ENCODE results near the gene C16orf54.
"Not testable (repeated sequence)": the region's sequence is repeated elsewhere in the genome, so short reads cannot be mapped to it uniquely, and the experiment has no call there.

Gene C16orf54

DNA sequence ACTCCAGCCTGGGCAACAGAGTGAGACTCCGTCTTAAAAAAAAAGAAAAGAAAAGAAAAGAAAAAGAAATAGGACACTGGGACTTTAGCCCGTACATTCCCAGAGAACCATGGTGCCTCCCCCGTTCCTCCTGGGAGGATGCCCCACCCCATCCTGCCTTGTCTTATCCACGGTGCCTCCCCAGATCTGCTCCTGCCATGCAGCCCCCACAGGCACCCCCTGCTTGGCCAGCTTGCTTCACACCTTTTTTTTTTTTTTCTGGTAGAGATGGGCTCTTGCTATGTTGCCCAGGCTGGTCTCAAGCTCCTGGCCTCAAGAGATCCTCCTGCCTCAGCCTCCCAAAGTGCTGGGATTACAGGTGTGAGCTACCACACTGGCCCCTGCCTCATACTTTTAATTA is 728 bp upstream of the C16orf54 start:
- H3K23ac ChIP-seq (ENCODE audit: low read depth, low read length, poor library complexity); DNase-seq (ENCODE audit: low spot score); H3K27me3 ChIP-seq (ENCODE audit: control insufficient read depth in 3 of 3, insufficient read depth in 3 of 3, low read depth in 1 of 3, low read length in 3 of 3); H2AFZ ChIP-seq (ENCODE audit: low read length); H3K79me1 ChIP-seq (ENCODE audit: low read depth, low read length); H4K91ac ChIP-seq (ENCODE audit: low read depth, low read length, poor library complexity); H3K27ac ChIP-seq (replicated peaks; ENCODE audit: low read length); H3K4me1 ChIP-seq (ENCODE audit: control insufficient read depth in 2 of 2, insufficient read depth in 1 of 2, low read depth in 1 of 2, low read length in 2 of 2); H3K14ac ChIP-seq (ENCODE audit: low read length); H2BK15ac ChIP-seq (ENCODE audit: low read length); H3K9me3 ChIP-seq (replicated peaks in 1 of 2; ENCODE audit: control insufficient read depth in 2 of 2, insufficient read depth in 1 of 2, low read depth in 1 of 2, low read length in 2 of 2); H2BK120ac ChIP-seq (ENCODE audit: low read depth, low read length); H3K4me3 ChIP-seq (ENCODE audit: low read length in 2 of 2); H2AK5ac ChIP-seq (ENCODE audit: low read depth, low read length); H3K36me3 ChIP-seq (replicated peaks in 1 of 2; ENCODE audit: control insufficient read depth in 2 of 2, insufficient read depth in 2 of 2, low read length in 2 of 2); H3K4me2 ChIP-seq (ENCODE audit: insufficient read depth, low read length, poor library complexity, severe bottlenecking); H3K9ac ChIP-seq (ENCODE audit: low read depth, low read length, poor library complexity); H2BK5ac ChIP-seq (ENCODE audit: low read length); H3K4ac ChIP-seq (ENCODE audit: low read length); H3K18ac ChIP-seq (ENCODE audit: low read length); H2BK12ac ChIP-seq (ENCODE audit: low read length); H4K8ac ChIP-seq (ENCODE audit: low read depth, low read length): not testable (repeated sequence)
- WGBS, 2 donors (ENCODE audit: extremely low coverage in 2 of 2, insufficient read length in 2 of 2, insufficient replicate concordance in 1 of 2): no CpG with 5 or more reads among the region's 4 CpGs

- no peak overlapping the region for H2BK12ac ChIP-seq (ENCODE audit: low read length)
- H3K9me3 ChIP-seq (replicated peaks in 1 of 2; ENCODE audit: control insufficient read depth in 2 of 2, insufficient read depth in 1 of 2, low read depth in 1 of 2, low read length in 2 of 2): peaks cover 0 to 5% of the 10 kb centered on the region in 2 donors
- WGBS, 2 donors (ENCODE audit: extremely low coverage in 2 of 2, insufficient read length in 2 of 2, insufficient replicate concordance in 1 of 2): no CpG with 5 or more reads among the region's 16 CpGs
- no peak overlapping the region for H4K91ac ChIP-seq (ENCODE audit: low read depth, low read length, poor library complexity)
- no peak for DNase-seq (ENCODE audit: low spot score)
- H3K27me3 ChIP-seq (ENCODE audit: control insufficient read depth in 3 of 3, insufficient read depth in 3 of 3, low read depth in 1 of 3, low read length in 3 of 3): no peaks in the 10 kb centered on the region
- no peaks in the 10 kb centered on the region for H3K36me3 ChIP-seq (replicated peaks in 1 of 2; ENCODE audit: control insufficient read depth in 2 of 2, insufficient read depth in 2 of 2, low read length in 2 of 2)
- no peak overlapping the region for H3K4me3 ChIP-seq (ENCODE audit: low read length in 2 of 2)
- no peak overlapping the region for H3K27ac ChIP-seq (replicated peaks; ENCODE audit: low read length)
- no peak overlapping the region for H3K4ac ChIP-seq (ENCODE audit: low read length)
- no peak overlapping the region for H2AFZ ChIP-seq (ENCODE audit: low read length)
- H3K14ac ChIP-seq (ENCODE audit: low read length): no peak overlapping the region
- H2BK15ac ChIP-seq (ENCODE audit: low read length): peak overlapping the region; percentile 17
- H3K9ac ChIP-seq (ENCODE audit: low read depth, low read length, poor library complexity): no peak overlapping the region
- peak overlapping the region; percentile 64 for H3K18ac ChIP-seq (ENCODE audit: low read length)
- H3K4me1 ChIP-seq (ENCODE audit: control insufficient read depth in 2 of 2, insufficient read depth in 1 of 2, low read depth in 1 of 2, low read length in 2 of 2): no peaks in the 10 kb centered on the region
- H3K23ac ChIP-seq (ENCODE audit: low read depth, low read length, poor library complexity): peak overlapping the region; percentile 73
- no peak overlapping the region for H2BK5ac ChIP-seq (ENCODE audit: low read length)
- peaks cover 5% of the 10 kb centered on the region for H3K79me1 ChIP-seq (ENCODE audit: low read depth, low read length)
- no peak overlapping the region for H4K8ac ChIP-seq (ENCODE audit: low read depth, low read length)
- H3K4me2 ChIP-seq (ENCODE audit: insufficient read depth, low read length, poor library complexity, severe bottlenecking): no peak overlapping the region
- no peak overlapping the region for H2BK120ac ChIP-seq (ENCODE audit: low read depth, low read length)
- H2AK5ac ChIP-seq (ENCODE audit: low read depth, low read length): no peak overlapping the region
Measured at GRCh38 chr16:29745121-29745852, 503 bp downstream of the C16orf54 start.

- H2AK5ac ChIP-seq (ENCODE audit: low read depth, low read length): peak overlapping the region; percentile 1
- peaks cover 0 to 5% of the 10 kb centered on the region in 2 donors for H3K9me3 ChIP-seq (replicated peaks in 1 of 2; ENCODE audit: control insufficient read depth in 2 of 2, insufficient read depth in 1 of 2, low read depth in 1 of 2, low read length in 2 of 2)
- no peak overlapping the region for H2BK15ac ChIP-seq (ENCODE audit: low read length)
- no peak overlapping the region for H3K14ac ChIP-seq (ENCODE audit: low read length)
- no peak overlapping the region for H3K4me2 ChIP-seq (ENCODE audit: insufficient read depth, low read length, poor library complexity, severe bottlenecking)
- no peak for DNase-seq (ENCODE audit: low spot score)
- peaks cover 5% of the 10 kb centered on the region for H3K79me1 ChIP-seq (ENCODE audit: low read depth, low read length)
- no peak overlapping the region for H4K91ac ChIP-seq (ENCODE audit: low read depth, low read length, poor library complexity)
- no peak overlapping the region for H2BK12ac ChIP-seq (ENCODE audit: low read length)
- H2BK120ac ChIP-seq (ENCODE audit: low read depth, low read length): no peak overlapping the region
- H3K27me3 ChIP-seq (ENCODE audit: control insufficient read depth in 3 of 3, insufficient read depth in 3 of 3, low read depth in 1 of 3, low read length in 3 of 3): peaks cover 0 to 4% (median 0%) of the 10 kb centered on the region in 3 experiments
- H3K23ac ChIP-seq (ENCODE audit: low read depth, low read length, poor library complexity): no peak overlapping the region
- no peaks in the 10 kb centered on the region for H3K36me3 ChIP-seq (replicated peaks in 1 of 2; ENCODE audit: control insufficient read depth in 2 of 2, insufficient read depth in 2 of 2, low read length in 2 of 2)
- H3K27ac ChIP-seq (replicated peaks; ENCODE audit: low read length): no peak overlapping the region
- H3K18ac ChIP-seq (ENCODE audit: low read length): peak overlapping the region; percentile 15
- no peak overlapping the region for H4K8ac ChIP-seq (ENCODE audit: low read depth, low read length)
- peak overlapping the region; percentile 39 for H2BK5ac ChIP-seq (ENCODE audit: low read length)
- H2AFZ ChIP-seq (ENCODE audit: low read length): no peak overlapping the region
- no peaks in the 10 kb centered on the region for H3K4me1 ChIP-seq (ENCODE audit: control insufficient read depth in 2 of 2, insufficient read depth in 1 of 2, low read depth in 1 of 2, low read length in 2 of 2)
- no peak overlapping the region for H3K4ac ChIP-seq (ENCODE audit: low read length)
- H3K4me3 ChIP-seq (ENCODE audit: low read length in 2 of 2): no peak overlapping the region
- WGBS, 2 donors (ENCODE audit: extremely low coverage in 2 of 2, insufficient read length in 2 of 2, insufficient replicate concordance in 1 of 2): no CpG with 5 or more reads among the region's 20 CpGs
- no peak overlapping the region for H3K9ac ChIP-seq (ENCODE audit: low read depth, low read length, poor library complexity)
Measured at GRCh38 chr16:29744541-29745101, 1.2 kb downstream of the C16orf54 start.

- Histone ChIP-seq H3K14ac (ENCODE audit: low read length) (no peak overlapping the region), H4K91ac (ENCODE audit: low read depth, low read length, poor library complexity) (no peak overlapping the region), H3K4ac (ENCODE audit: low read length) (no peak overlapping the region), H2BK5ac (ENCODE audit: low read length) (peak overlapping the region; percentile 39), H3K9ac (ENCODE audit: low read depth, low read length, poor library complexity) (no peak overlapping the region), H2BK15ac (ENCODE audit: low read length) (no peak overlapping the region), H2BK12ac (ENCODE audit: low read length) (no peak overlapping the region), H3K27ac (replicated peaks; ENCODE audit: low read length) (no peak overlapping the region), H3K4me2 (ENCODE audit: insufficient read depth, low read length, poor library complexity, severe bottlenecking) (no peak overlapping the region), H3K18ac (ENCODE audit: low read length) (no peak overlapping the region), H3K36me3 (replicated peaks in 1 of 2; ENCODE audit: control insufficient read depth in 2 of 2, insufficient read depth in 2 of 2, low read length in 2 of 2) (no peaks in the 10 kb centered on the region), H3K27me3 (ENCODE audit: control insufficient read depth in 3 of 3, insufficient read depth in 3 of 3, low read depth in 1 of 3, low read length in 3 of 3) (peaks cover 0 to 4% (median 0%) of the 10 kb centered on the region in 3 experiments), H3K23ac (ENCODE audit: low read depth, low read length, poor library complexity) (peak overlapping the region; percentile 89), H3K4me3 (ENCODE audit: low read length in 2 of 2) (no peak overlapping the region), H3K9me3 (replicated peaks in 1 of 2; ENCODE audit: control insufficient read depth in 2 of 2, insufficient read depth in 1 of 2, low read depth in 1 of 2, low read length in 2 of 2) (peaks cover 0 to 5% of the 10 kb centered on the region in 2 donors), H4K8ac (ENCODE audit: low read depth, low read length) (no peak overlapping the region), H2BK120ac (ENCODE audit: low read depth, low read length) (no peak overlapping the region), H2AFZ (ENCODE audit: low read length) (no peak overlapping the region), H2AK5ac (ENCODE audit: low read depth, low read length) (peak overlapping the region; percentile 1), H3K4me1 (ENCODE audit: control insufficient read depth in 2 of 2, insufficient read depth in 1 of 2, low read depth in 1 of 2, low read length in 2 of 2) (no peaks in the 10 kb centered on the region), H3K79me1 (ENCODE audit: low read depth, low read length) (peaks cover 5% of the 10 kb centered on the region)
- DNase-seq (ENCODE audit: low spot score): no peak
- no CpG with 5 or more reads among the region's 21 CpGs for WGBS, 2 donors (ENCODE audit: extremely low coverage in 2 of 2, insufficient read length in 2 of 2, insufficient replicate concordance in 1 of 2)
Measured at GRCh38 chr16:29743827-29744531, 1.8 kb downstream of the C16orf54 start.
